ENCODE results near the gene HOMER3.

GRCh38 chr19:18943465-18943864 lies 2.4 kb upstream of the HOMER3 start:
- no peak for TF ChIP-seq EGR1 (conservative IDR thresholded peaks at IDR 0.05)
- TF ChIP-seq, protein P1, sequence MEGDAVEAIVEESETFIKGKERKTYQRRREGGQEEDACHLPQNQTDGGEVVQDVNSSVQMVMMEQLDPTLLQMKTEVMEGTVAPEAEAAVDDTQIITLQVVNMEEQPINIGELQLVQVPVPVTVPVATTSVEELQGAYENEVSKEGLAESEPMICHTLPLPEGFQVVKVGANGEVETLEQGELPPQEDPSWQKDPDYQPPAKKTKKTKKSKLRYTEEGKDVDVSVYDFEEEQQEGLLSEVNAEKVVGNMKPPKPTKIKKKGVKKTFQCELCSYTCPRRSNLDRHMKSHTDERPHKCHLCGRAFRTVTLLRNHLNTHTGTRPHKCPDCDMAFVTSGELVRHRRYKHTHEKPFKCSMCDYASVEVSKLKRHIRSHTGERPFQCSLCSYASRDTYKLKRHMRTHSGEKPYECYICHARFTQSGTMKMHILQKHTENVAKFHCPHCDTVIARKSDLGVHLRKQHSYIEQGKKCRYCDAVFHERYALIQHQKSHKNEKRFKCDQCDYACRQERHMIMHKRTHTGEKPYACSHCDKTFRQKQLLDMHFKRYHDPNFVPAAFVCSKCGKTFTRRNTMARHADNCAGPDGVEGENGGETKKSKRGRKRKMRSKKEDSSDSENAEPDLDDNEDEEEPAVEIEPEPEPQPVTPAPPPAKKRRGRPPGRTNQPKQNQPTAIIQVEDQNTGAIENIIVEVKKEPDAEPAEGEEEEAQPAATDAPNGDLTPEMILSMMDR (IDR thresholded peaks at IDR 0.05 in 2 of 3, conservative IDR thresholded peaks at IDR 0.05 in 1 of 3; ENCODE audit: insufficient read depth in 2 of 3, low read depth in 1 of 3, low read length in 3 of 3): no peak
- TF ChIP-seq TCF7L2 (IDR thresholded peaks at IDR 0.05; ENCODE audit: low read depth, low read length): no peak
- peak; percentile 86 for TF ChIP-seq CHD4 (IDR thresholded peaks at IDR 0.05; ENCODE audit: insufficient read depth, insufficient replicate concordance, low read depth, low read length, poor library complexity, severe bottlenecking)
- TF ChIP-seq SIN3A (IDR thresholded peaks at IDR 0.05; ENCODE audit: borderline replicate concordance in 2 of 2, control insufficient read depth in 1 of 2, low read depth in 2 of 2, low read length in 2 of 2): no peak
- TF ChIP-seq, protein P2, sequence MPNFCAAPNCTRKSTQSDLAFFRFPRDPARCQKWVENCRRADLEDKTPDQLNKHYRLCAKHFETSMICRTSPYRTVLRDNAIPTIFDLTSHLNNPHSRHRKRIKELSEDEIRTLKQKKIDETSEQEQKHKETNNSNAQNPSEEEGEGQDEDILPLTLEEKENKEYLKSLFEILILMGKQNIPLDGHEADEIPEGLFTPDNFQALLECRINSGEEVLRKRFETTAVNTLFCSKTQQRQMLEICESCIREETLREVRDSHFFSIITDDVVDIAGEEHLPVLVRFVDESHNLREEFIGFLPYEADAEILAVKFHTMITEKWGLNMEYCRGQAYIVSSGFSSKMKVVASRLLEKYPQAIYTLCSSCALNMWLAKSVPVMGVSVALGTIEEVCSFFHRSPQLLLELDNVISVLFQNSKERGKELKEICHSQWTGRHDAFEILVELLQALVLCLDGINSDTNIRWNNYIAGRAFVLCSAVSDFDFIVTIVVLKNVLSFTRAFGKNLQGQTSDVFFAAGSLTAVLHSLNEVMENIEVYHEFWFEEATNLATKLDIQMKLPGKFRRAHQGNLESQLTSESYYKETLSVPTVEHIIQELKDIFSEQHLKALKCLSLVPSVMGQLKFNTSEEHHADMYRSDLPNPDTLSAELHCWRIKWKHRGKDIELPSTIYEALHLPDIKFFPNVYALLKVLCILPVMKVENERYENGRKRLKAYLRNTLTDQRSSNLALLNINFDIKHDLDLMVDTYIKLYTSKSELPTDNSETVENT (CRISPR knock-in tag; IDR thresholded peaks at IDR 0.05): no peak
- TF ChIP-seq, protein P3, sequence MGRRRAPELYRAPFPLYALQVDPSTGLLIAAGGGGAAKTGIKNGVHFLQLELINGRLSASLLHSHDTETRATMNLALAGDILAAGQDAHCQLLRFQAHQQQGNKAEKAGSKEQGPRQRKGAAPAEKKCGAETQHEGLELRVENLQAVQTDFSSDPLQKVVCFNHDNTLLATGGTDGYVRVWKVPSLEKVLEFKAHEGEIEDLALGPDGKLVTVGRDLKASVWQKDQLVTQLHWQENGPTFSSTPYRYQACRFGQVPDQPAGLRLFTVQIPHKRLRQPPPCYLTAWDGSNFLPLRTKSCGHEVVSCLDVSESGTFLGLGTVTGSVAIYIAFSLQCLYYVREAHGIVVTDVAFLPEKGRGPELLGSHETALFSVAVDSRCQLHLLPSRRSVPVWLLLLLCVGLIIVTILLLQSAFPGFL (CRISPR knock-in tag; IDR thresholded peaks at IDR 0.05): no peak
- TF ChIP-seq EHMT2 (IDR thresholded peaks at IDR 0.05): no peak
- no peak for TF ChIP-seq POLR2AphosphoS2 (IDR thresholded peaks at IDR 0.05; ENCODE audit: low read length)
- no peak for TF ChIP-seq MAX (CRISPR knock-in tag; IDR thresholded peaks at IDR 0.05)
- TF ChIP-seq, protein P4, sequence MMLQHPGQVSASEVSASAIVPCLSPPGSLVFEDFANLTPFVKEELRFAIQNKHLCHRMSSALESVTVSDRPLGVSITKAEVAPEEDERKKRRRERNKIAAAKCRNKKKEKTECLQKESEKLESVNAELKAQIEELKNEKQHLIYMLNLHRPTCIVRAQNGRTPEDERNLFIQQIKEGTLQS (IDR thresholded peaks at IDR 0.05): no peak
- TF ChIP-seq, protein P4 (CRISPR knock-in tag; conservative IDR thresholded peaks at IDR 0.05): no peak
- no peak for TF ChIP-seq ZNF3 (CRISPR knock-in tag; IDR thresholded peaks at IDR 0.05)
- TF ChIP-seq TAF7 (tag; IDR thresholded peaks at IDR 0.05): no peak
- no peak for TF ChIP-seq ZNF165 (CRISPR knock-in tag; IDR thresholded peaks at IDR 0.05; ENCODE audit: borderline replicate concordance)
